GM19025 (cell line): ENCODE measurements around the gene EPHB4.
A peak's percentile ranks its signal among the peaks of the same experiment; 100 is the strongest.
"Not testable (repeated sequence)": the region's sequence is repeated elsewhere in the genome, so short reads cannot be mapped to it uniquely, and the experiment has no call there.

Source experiments
- ATAC-seq: cut with Tn5 transposase; IDR thresholded peaks from one replicate; pipeline ENCODE4 v1.9.1; 2021; ENCODE audit warnings: mild to moderate bottlenecking, low read depth, moderate library complexity; ENCODE audit not compliant: unreplicated experiment

Gene EPHB4

GRCh38 chr7:100823140-100823525 lies 4.2 kb downstream of the EPHB4 start:
- ATAC-seq = no peak

GRCh38 chr7:100822236-100823139 lies 4.8 kb downstream of the EPHB4 start:
- no peak for ATAC-seq

GRCh38 chr7:100819586-100819985 lies 7.7 kb downstream of the EPHB4 start:
- ATAC-seq = no peak

- ATAC-seq = no peak
Measured at GRCh38 chr7:100818825-100819224, 8.5 kb downstream of the EPHB4 start.

GRCh38 chr7:100818366-100818765 lies 9.0 kb downstream of the EPHB4 start:
- ATAC-seq = no peak

GRCh38 chr7:100817097-100817496 lies 10.2 kb downstream of the EPHB4 start:
- no peak for ATAC-seq

GRCh38 chr7:100816515-100816914 lies 10.8 kb downstream of the EPHB4 start:
- not testable (repeated sequence) for ATAC-seq

GRCh38 chr7:100812729-100813128 lies 14.6 kb downstream of the EPHB4 start:
- no peak for ATAC-seq

- ATAC-seq = no peak
Measured at GRCh38 chr7:100811480-100811879, 15.8 kb downstream of the EPHB4 start.

- ATAC-seq = no peak
Measured at GRCh38 chr7:100808354-100808875, 18.9 kb downstream of the EPHB4 start.

GRCh38 chr7:100806883-100807282 lies 20.4 kb downstream of the EPHB4 start:
- ATAC-seq = not testable (repeated sequence)

- ATAC-seq = no peak
Measured at GRCh38 chr7:100806276-100806675, 21.0 kb downstream of the EPHB4 start.

- no peak for ATAC-seq
Measured at GRCh38 chr7:100804681-100805431, 22.5 kb downstream of the EPHB4 start.

- peak; percentile 91 for ATAC-seq
Measured at GRCh38 chr7:100803398-100804161, 23.7 kb downstream of the EPHB4 start.

- no peak for ATAC-seq
Measured at GRCh38 chr7:100802951-100803350, 24.4 kb downstream of the EPHB4 start.

- ATAC-seq = no peak
Measured at GRCh38 chr7:100801833-100802568, 25.3 kb downstream of the EPHB4 start.

GRCh38 chr7:100799037-100799896 lies 28.1 kb downstream of the EPHB4 start:
- no peak for ATAC-seq

- no peak for ATAC-seq
Measured at GRCh38 chr7:100794741-100795140, 32.6 kb downstream of the EPHB4 start.
